K562 (cell line): ENCODE data around the gene FAM174C. TPM values are rescaled to one million over a fixed set of nuclear protein-coding genes. Genes with fewer than 3 reads are reported as not detected.

Experiments used
- ATAC-seq: fragments of 200-7000 bp; cut with Tn5 transposase; 3 replicates; pipeline ENCODE4 v1.9.1; 2020; ENCODE audit warnings: moderate library complexity
- BruUV-seq: library from RNA; stranded (reverse); fragments of 400-500 nt; replicated peaks from 2 replicates; lab custom pipeline; 2021; lab: Mats Ljungman, UMichigan
- CTCF ChIA-PET: fragments of 300-600 bp; formaldehyde crosslinking; extraction: SDS; loops from one replicate; lab custom pipeline; 2021; ENCODE audit warnings: low intra/inter-chr PET ratio; lab: Yijun Ruan, JAX
- POLR2A ChIA-PET: fragments of 300-600, 350-650 bp; sonication (Branson Sonifier 250); formaldehyde crosslinking; extraction: SDS; loops from one replicate; lab custom pipeline; 2021; ENCODE audit warnings: antibody characterized with exemption, inconsistent platforms; lab: Yijun Ruan, JAX
- DNase-seq, 4 experiments: peaks; one replicate each; pipeline versions ENCODE4 v3.0.0 to v3.0.0-alpha.2; 2011 to 2018; ENCODE audit warnings: low spot score in 3 of 4, mixed read lengths in 3 of 4; ENCODE audit errors: extremely low read depth in 1 of 4
- FAIRE-seq: peaks from 2 replicates; lab custom pipeline; 2011; peaks lifted over from hg19 to GRCh38; lab: Jason Lieb, UNC
- H2AFZ ChIP-seq: 2 replicates; pipeline ENCODE4 v1.6.0; 2011; ENCODE audit warnings: low read depth, low read length, control low read depth, inconsistent platforms
- H3K27ac ChIP-seq: fragments of 200-600 bp; 3 replicates; pipeline ENCODE4 v1.8.0; 2011; ENCODE audit warnings: low read depth, mild to moderate bottlenecking, control low read depth, inconsistent platforms, low read length, moderate library complexity, mixed read lengths; ENCODE audit errors: extremely low read depth
- H3K27me3 ChIP-seq, 2 experiments: fragments of 300-600 bp in 1 of 2; 2 replicates in 1 of 2; 3 replicates in 1 of 2; pipeline versions ENCODE4 v1.6.0 to v1.8.0; 2011; ENCODE audit warnings: inconsistent platforms in 2 of 2, low read length in 2 of 2, mild to moderate bottlenecking in 1 of 2, mixed read lengths in 1 of 2, moderate library complexity in 1 of 2; ENCODE audit not compliant: control insufficient read depth in 2 of 2, insufficient read depth in 2 of 2
- H3K36me3 ChIP-seq: fragments of 300-600 bp; 3 replicates; pipeline ENCODE4 v1.8.0; 2011; ENCODE audit warnings: mild to moderate bottlenecking, low read length, inconsistent platforms; ENCODE audit not compliant: control insufficient read depth, insufficient read depth
- H3K4me1 ChIP-seq, 2 experiments: fragments of 200-600 bp in 1 of 2; replicated peaks in 1 of 2; 2 replicates in 1 of 2; 3 replicates in 1 of 2; pipeline versions ENCODE4 v1.5.1 to v1.8.0; 2011; ENCODE audit warnings: inconsistent platforms in 2 of 2, low read length in 2 of 2, mild to moderate bottlenecking in 1 of 2, mixed read lengths in 1 of 2, moderate library complexity in 1 of 2; ENCODE audit not compliant: control insufficient read depth in 2 of 2, insufficient read depth in 2 of 2
- H3K4me2 ChIP-seq: 2 replicates; pipeline ENCODE4 v1.6.1; 2011; ENCODE audit warnings: low read length, control low read depth, inconsistent platforms, mixed read lengths; ENCODE audit not compliant: insufficient read depth
- H3K4me3 ChIP-seq: fragments of 200-600 bp; sonication (generic), shearing (Covaris generic); 2 replicates; pipeline ENCODE4 v1.5.1; 2016; ENCODE audit warnings: control low read depth, inconsistent platforms
- H3K79me2 ChIP-seq: fragments of 200-600 bp; 3 replicates; pipeline ENCODE4 v1.8.0; 2011; ENCODE audit warnings: low read length, inconsistent platforms; ENCODE audit not compliant: control insufficient read depth, insufficient read depth
- H3K9ac ChIP-seq, 2 experiments: 2 replicates each; pipeline versions ENCODE4 v1.6.0 to v1.6.1; 2011; ENCODE audit warnings: low read depth in 2 of 2, low read length in 2 of 2, control low read depth in 1 of 2, inconsistent platforms in 1 of 2, mild to moderate bottlenecking in 1 of 2, mixed read lengths in 1 of 2; ENCODE audit not compliant: insufficient read depth in 1 of 2
- H3K9me1 ChIP-seq: one replicate; pipeline ENCODE4 v1.6.0; 2011; ENCODE audit warnings: inconsistent platforms, mild to moderate bottlenecking, low read length, moderate library complexity; ENCODE audit not compliant: control insufficient read depth, insufficient read depth
- H3K9me3 ChIP-seq: replicated peaks from 2 replicates; pipeline ENCODE4 v1.5.1; 2011; ENCODE audit warnings: low read depth, low read length, inconsistent platforms; ENCODE audit not compliant: control insufficient read depth, insufficient read depth
- H4K20me1 ChIP-seq: replicated peaks from 2 replicates; pipeline ENCODE4 v1.6.1; 2011; ENCODE audit warnings: low read length, inconsistent platforms, mixed read lengths; ENCODE audit not compliant: control insufficient read depth, insufficient read depth
- BCOR ChIP-seq: fragments of 450-650 bp; IDR thresholded peaks from 2 replicates; pipeline ENCODE4 v1.6.1; 2016
- GTF2F1 ChIP-seq: IDR thresholded peaks from 2 replicates; pipeline ENCODE4 v1.6.1; 2011; ENCODE audit warnings: low read depth, low read length, improper control_type of control experiment
- MCM5 ChIP-seq: fragments of 450-650 bp; IDR thresholded peaks from 2 replicates; pipeline ENCODE4 v1.6.1; 2016; ENCODE audit warnings: low read depth
- NFIC ChIP-seq: fragments of 450-650 bp; IDR thresholded peaks from 2 replicates; pipeline ENCODE4 v1.6.1; 2017; ENCODE audit warnings: mild to moderate bottlenecking, inconsistent platforms
- VEZF1 ChIP-seq: fragments of 200-800 bp; sonication (Bioruptor generic); IDR thresholded peaks from 2 replicates; pipeline ENCODE4 v1.6.1; 2017; ENCODE audit warnings: missing genetic modification characterization, missing compliant biosample characterization
- ZFP36 ChIP-seq: fragments of 150-350 bp; IDR thresholded peaks from 2 replicates; pipeline ENCODE4 v1.6.1; 2018; ENCODE audit warnings: low read length, low read depth; ENCODE audit not compliant: partially characterized antibody
- WGBS: fragments of 100-300 bp; shearing (Covaris generic); methylation state at CpG from one replicate; pipeline ENCODE4 v1.1.6; 2016; ENCODE audit warnings: low coverage, mixed read lengths; ENCODE audit not compliant: insufficient coverage; ENCODE audit errors: missing lambda C conversion rate; 5-methylcytosine and 5-hydroxymethylcytosine counted together
- in situ Hi-C: fragments of 300-500 bp; cut with MboI; formaldehyde crosslinking; loops from 4 replicates; pipeline ENCODE4 v1.15.0; 2018; ENCODE audit warnings: inconsistent platforms, mixed read lengths
- intact Hi-C: fragments of 100-400 bp; cut with micrococcal nuclease; formaldehyde crosslinking; loops from 2 replicates; pipeline ENCODE4 v1.14.2; 2022
- polyA plus RNA-seq, 8 experiments: library from polyadenylated mRNA; depleted of rRNA in 4 of 8; stranded (reverse) in 5 of 8; unstranded in 3 of 8; fragments of >200 nt; fragmentation: Nextera tagmentation in 2 of 8; fragmentation: Illumina TruSeq in 1 of 8; extraction: Ambion mirVana in 2 of 8; extraction: Trizol in 1 of 8; gene quantifications; 2 replicates each; pipeline versions ENCODE4 v1.2.1 to v1.2.3, GENCODE V29; 2011 to 2014; ENCODE audit warnings: inconsistent platforms in 1 of 8, missing spikeins in 1 of 8
- total RNA-seq, 7 experiments: library from RNA; depleted of rRNA in 6 of 7; stranded (reverse); fragments of >200 nt in 6 of 7; fragmentation: Illumina TruSeq in 2 of 7; extraction: Trizol in 2 of 7; gene quantifications; 2 replicates each; pipeline versions ENCODE4 v1.2.1 to v1.2.3, GENCODE V29; 2011 to 2021; ENCODE audit warnings: low replicate concordance in 1 of 7
- TF ChIP-seq, protein P1 (sequence below): sonication (generic); formaldehyde crosslinking; IDR thresholded peaks from 2 replicates; pipeline ENCODE4 v1.8.1; 2023; ENCODE audit warnings: mild to moderate bottlenecking, missing genetic modification reagents

The FAM174C gene
- total and polyA plus RNA-seq, 9 of the 15 experiments (the other 6 are each of a cell fraction or from before 2014, with no cell fraction given): 0.66 to 89.6 (median 20.3) TPM

GRCh38 chr19:1232652-1233072 lies 42.7 kb upstream of the FAM174C start:
- Histone ChIP-seq H3K27me3 (no peaks in the 10 kb centered on the region), H4K20me1 (no peaks in the 10 kb centered on the region), H3K4me3 (no peak overlapping the region), H3K9me1 (no peaks in the 10 kb centered on the region), H3K4me1 (peaks cover 3 to 77% of the 10 kb centered on the region in 2 experiments; a peak in 4 of 5 replicates), H3K4me2 (no peak overlapping the region), H3K9ac (peak overlapping the region in 1 of 2 experiments; percentile 86; a peak in 2 of 4 replicates), H3K27ac (peak overlapping the region; percentile 2; the same call in 1 of the 3 replicates), H3K9me3 (no peaks in the 10 kb centered on the region; the same call in 1 of the 2 replicates), H3K36me3 (peaks cover 46% of the 10 kb centered on the region; the same call in 1 of the 3 replicates), H3K79me2 (peaks cover 7% of the 10 kb centered on the region; the same call in 1 of the 3 replicates), H2AFZ (no peak overlapping the region)
- BruUV-seq: no TSS peak
- CTCF ChIA-PET: no interaction called here
- ATAC-seq (no peak), FAIRE-seq (no peak), DNase-seq (no peak)
- POLR2A ChIA-PET: interaction anchor here (0.7 to 1.5 kb wide), 2 partner anchors 15 to 36 kb away, joined by 3 to 7 read pairs; partner anchors contain the start of gene CIRBP
- 52% methylated on average over 15 of the region's 15 CpGs for WGBS
- intact Hi-C loops (no loop called here), in situ Hi-C loops (loop anchor here (25.0 kb wide), 1 partner anchor 470 kb away; the partner anchor contains the start of gene MISP)
- TF ChIP-seq NFIC (peak; percentile 76), ZFP36 (peak; percentile 29), BCOR (peak; percentile 25; the same call in 1 of the 2 replicates), GTF2F1 (no peak), VEZF1 (CRISPR knock-in tag) (no peak), MCM5 (no peak)
- TF ChIP-seq, protein P1, sequence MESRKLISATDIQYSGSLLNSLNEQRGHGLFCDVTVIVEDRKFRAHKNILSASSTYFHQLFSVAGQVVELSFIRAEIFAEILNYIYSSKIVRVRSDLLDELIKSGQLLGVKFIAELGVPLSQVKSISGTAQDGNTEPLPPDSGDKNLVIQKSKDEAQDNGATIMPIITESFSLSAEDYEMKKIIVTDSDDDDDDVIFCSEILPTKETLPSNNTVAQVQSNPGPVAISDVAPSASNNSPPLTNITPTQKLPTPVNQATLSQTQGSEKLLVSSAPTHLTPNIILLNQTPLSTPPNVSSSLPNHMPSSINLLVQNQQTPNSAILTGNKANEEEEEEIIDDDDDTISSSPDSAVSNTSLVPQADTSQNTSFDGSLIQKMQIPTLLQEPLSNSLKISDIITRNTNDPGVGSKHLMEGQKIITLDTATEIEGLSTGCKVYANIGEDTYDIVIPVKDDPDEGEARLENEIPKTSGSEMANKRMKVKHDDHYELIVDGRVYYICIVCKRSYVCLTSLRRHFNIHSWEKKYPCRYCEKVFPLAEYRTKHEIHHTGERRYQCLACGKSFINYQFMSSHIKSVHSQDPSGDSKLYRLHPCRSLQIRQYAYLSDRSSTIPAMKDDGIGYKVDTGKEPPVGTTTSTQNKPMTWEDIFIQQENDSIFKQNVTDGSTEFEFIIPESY (CRISPR knock-in tag): 0 out of 2 replicates have a peak, but pooled peaks have one; percentile 23
